Endodermal cell (in vitro differentiated cells): Measurements from ENCODE around the gene PFDN2. TPM values are rescaled to one million over a fixed set of nuclear protein-coding genes. Genes with fewer than 3 reads are reported as not detected.

ENCODE experiments used
- DNase-seq: peaks from one replicate; pipeline ENCODE4 v3.0.0-alpha.2; 2017
- H3K27ac ChIP-seq: 2 replicates; pipeline ENCODE4 v1.5.1; 2013; ENCODE audit warnings: mild to moderate bottlenecking, low read depth, low read length, moderate library complexity
- H3K27me3 ChIP-seq: 2 replicates; pipeline ENCODE4 v1.6.1; 2013; ENCODE audit warnings: mild to moderate bottlenecking, low read length, moderate library complexity; ENCODE audit not compliant: insufficient read depth, control insufficient read depth, poor library complexity, severe bottlenecking
- H3K36me3 ChIP-seq: 2 replicates; pipeline ENCODE4 v1.7.0; 2013; ENCODE audit warnings: mild to moderate bottlenecking, low read length, moderate library complexity; ENCODE audit not compliant: control insufficient read depth, insufficient read depth
- H3K4me1 ChIP-seq: one replicate; pipeline ENCODE4 v1.7.0; 2013; ENCODE audit warnings: low read length; ENCODE audit not compliant: control insufficient read depth, insufficient read depth
- H3K4me3 ChIP-seq: 2 replicates; pipeline ENCODE4 v1.5.1; 2013; ENCODE audit warnings: mild to moderate bottlenecking, low read length, moderate library complexity
- H3K9ac ChIP-seq: 2 replicates; pipeline ENCODE4 v1.6.1; 2013; ENCODE audit warnings: mild to moderate bottlenecking, low read length, moderate library complexity; ENCODE audit not compliant: poor library complexity, severe bottlenecking; ENCODE audit errors: extremely low read depth
- H3K9me3 ChIP-seq: 2 replicates; pipeline ENCODE4 v1.6.1; 2013; ENCODE audit warnings: mild to moderate bottlenecking, low read length, moderate library complexity; ENCODE audit not compliant: control insufficient read depth
- H3K27ac Mint-ChIP-seq: 2 replicates; pipeline ENCODE4 v1.8.0; 2020; ENCODE audit warnings: mixed read lengths
- H3K27me3 Mint-ChIP-seq: 2 replicates; pipeline ENCODE4 v1.8.0; 2021; ENCODE audit warnings: mild to moderate bottlenecking, mixed read lengths; ENCODE audit not compliant: insufficient read depth
- H3K36me3 Mint-ChIP-seq: 2 replicates; pipeline ENCODE4 v1.8.0; 2020; ENCODE audit warnings: low read depth, mixed read lengths
- H3K4me1 Mint-ChIP-seq: 2 replicates; pipeline ENCODE4 v1.8.0; 2020; ENCODE audit warnings: mixed read lengths
- H3K4me3 Mint-ChIP-seq: 2 replicates; pipeline ENCODE4 v1.8.0; 2020; ENCODE audit warnings: mild to moderate bottlenecking, moderate library complexity, mixed read lengths
- H3K9me3 Mint-ChIP-seq: 2 replicates; pipeline ENCODE4 v1.8.0; 2020; ENCODE audit warnings: mild to moderate bottlenecking, mixed read lengths
- CTCF ChIP-seq: fragments of 200-600 bp; sonication (generic); conservative IDR thresholded peaks from 2 replicates; pipeline ENCODE4 v1.5.0; 2021; ENCODE audit warnings: antibody characterized with exemption, mild to moderate bottlenecking
- WGBS, 2 experiments: methylation state at CpG; one replicate each; pipeline versions ENCODE4 v1.1.5 to v1.1.7; 2013; ENCODE audit warnings: missing lambda C conversion rate in 2 of 2, mixed read lengths in 1 of 2; ENCODE audit not compliant: insufficient coverage in 1 of 2, insufficient read length in 1 of 2; 5-methylcytosine and 5-hydroxymethylcytosine counted together
- total RNA-seq, 2 donors: library from RNA; stranded (reverse); fragmentation: NEBNext Ultra II Directional in 1 of 2; extraction: Animal tissue kit (Norgen Biotek cat#: 25700) in 1 of 2; gene quantifications; 2 replicates in 1 of 2; 3 replicates in 1 of 2; pipeline ENCODE4 v1.2.1, GENCODE V29; 2021

The PFDN2 gene
- total RNA-seq, 2 donors from 2014 or later, result 62.9 to 95.7 TPM

- no peaks in the 10 kb centered on the region for H3K9me3 Mint-ChIP-seq
- H3K9ac ChIP-seq, result no peak overlapping the region
Observed at GRCh38 chr1:161088587-161089110, 29.2 kb downstream of the PFDN2 start.

GRCh38 chr1:161086457-161086856, 31.4 kb downstream of the PFDN2 start:
- H3K27ac ChIP-seq, result no peak overlapping the region
- H3K36me3 ChIP-seq, result no peaks in the 10 kb centered on the region
- H3K9ac ChIP-seq, result no peak overlapping the region
- no peak for TF ChIP-seq CTCF
- no peak overlapping the region for H3K4me3 ChIP-seq
- Mint-ChIP-seq H3K4me1 (peaks cover 30% of the 10 kb centered on the region), H3K27ac (peak overlapping the region; percentile 21), H3K27me3 (peaks cover 2% of the 10 kb centered on the region), H3K9me3 (no peaks in the 10 kb centered on the region), H3K36me3 (no peaks in the 10 kb centered on the region), H3K4me3 (no peak overlapping the region)
- no peaks in the 10 kb centered on the region for H3K9me3 ChIP-seq
- DNase-seq, result no peak
- H3K27me3 ChIP-seq, result no peaks in the 10 kb centered on the region
- H3K4me1 ChIP-seq, result peaks cover 6% of the 10 kb centered on the region
- 79% methylated on average over 4 of the region's 4 CpGs; no CpG with 5 or more reads in 1 of the 2 experiments for WGBS, 2 experiments

More at GRCh38 chr1:161088587-161089110, 29.2 kb downstream of the PFDN2 start:
- Mint-ChIP-seq H3K27ac (no peak overlapping the region), H3K36me3 (no peaks in the 10 kb centered on the region), H3K4me1 (peaks cover 22% of the 10 kb centered on the region), H3K27me3 (peaks cover 5% of the 10 kb centered on the region), H3K4me3 (no peak overlapping the region)
- H3K36me3 ChIP-seq, result no peaks in the 10 kb centered on the region
- H3K4me1 ChIP-seq, result peaks cover 6% of the 10 kb centered on the region
- DNase-seq, result peak; percentile 35
- TF ChIP-seq CTCF, result no peak
- H3K9me3 ChIP-seq, result no peaks in the 10 kb centered on the region
- no peak overlapping the region for H3K27ac ChIP-seq
- WGBS, 2 experiments, result 80 to 87% methylated on average over 1 to 3 of the region's 3 CpGs
- H3K4me3 ChIP-seq, result no peak overlapping the region
- no peaks in the 10 kb centered on the region for H3K27me3 ChIP-seq

DNA sequence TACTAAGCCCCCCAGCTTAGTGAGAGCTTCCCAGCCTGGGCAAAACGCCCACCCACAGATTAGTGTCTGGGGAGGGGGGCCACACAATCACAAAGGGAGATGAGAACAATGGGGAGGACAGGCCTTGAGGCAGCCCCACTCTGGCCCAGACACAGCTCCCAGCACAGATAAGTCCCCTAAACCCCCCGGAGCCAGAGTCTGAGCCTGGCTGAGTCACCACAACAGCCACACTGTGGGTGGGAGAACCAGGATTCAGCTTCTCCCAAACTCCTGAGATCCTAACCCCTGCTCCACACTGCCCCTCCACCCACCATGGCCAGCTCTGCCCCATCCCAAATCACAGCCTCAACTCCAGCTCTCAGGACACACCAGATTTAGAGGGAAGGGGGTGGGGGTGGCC, 32.7 kb downstream of the PFDN2 start:
- H3K4me1 Mint-ChIP-seq, result peaks cover 30% of the 10 kb centered on the region
- peak overlapping the region; percentile 80 for H3K27ac Mint-ChIP-seq
- H3K9ac ChIP-seq, result no peak overlapping the region
- H3K27me3 Mint-ChIP-seq, result peaks cover 2% of the 10 kb centered on the region
- peaks cover 6% of the 10 kb centered on the region for H3K4me1 ChIP-seq
- no peaks in the 10 kb centered on the region for H3K36me3 Mint-ChIP-seq
- TF ChIP-seq CTCF, result no peak
- DNase-seq, result no peak
- H3K4me3 Mint-ChIP-seq, result no peak overlapping the region
- no peak overlapping the region for H3K4me3 ChIP-seq
- H3K9me3 ChIP-seq, result no peaks in the 10 kb centered on the region
- 63% methylated on average over 2 of the region's 2 CpGs; no CpG with 5 or more reads in 1 of the 2 experiments for WGBS, 2 experiments
- H3K9me3 Mint-ChIP-seq, result no peaks in the 10 kb centered on the region
- H3K36me3 ChIP-seq, result no peaks in the 10 kb centered on the region
- H3K27me3 ChIP-seq, result no peaks in the 10 kb centered on the region
- H3K27ac ChIP-seq, result no peak overlapping the region
